IMR-90 (cell line): ENCODE measurements around the gene PRRG1. TPM values are rescaled to one million over a fixed set of nuclear protein-coding genes. Genes with fewer than 3 reads are reported as not detected.

Experiments
- ATAC-seq: fragments of 200-7000 bp; cut with Tn5 transposase; 2 replicates; pipeline ENCODE4 v1.9.1; 2020; ENCODE audit warnings: low read depth, mild to moderate bottlenecking, moderate library complexity
- BruUV-seq: library from RNA; stranded (reverse); fragments of 400-500 nt; replicated peaks from 2 replicates; lab custom pipeline; 2021; lab: Mats Ljungman, UMichigan
- CTCF ChIA-PET: fragments of 300-600 bp; formaldehyde crosslinking; extraction: SDS; loops from one replicate; lab custom pipeline; 2021; ENCODE audit warnings: antibody characterized with exemption; lab: Yijun Ruan, JAX
- POLR2A ChIA-PET: fragments of 300-600 bp; sonication (Branson Sonifier 250); formaldehyde crosslinking; loops from one replicate; lab custom pipeline; 2022; ENCODE audit warnings: antibody characterized with exemption; ENCODE audit not compliant: unreplicated experiment; lab: Charles Lee
- DNase-seq: peaks from one replicate; pipeline ENCODE4 v3.0.0; 2013
- H2AFZ ChIP-seq: replicated peaks from 2 replicates; pipeline ENCODE3; 2013; ENCODE audit warnings: low read length, mild to moderate bottlenecking; ENCODE audit not compliant: poor library complexity
- H2AK5ac ChIP-seq: 2 replicates; pipeline ENCODE4 v1.6.1; 2013; ENCODE audit warnings: low read depth, low read length, inconsistent platforms
- H2AK9ac ChIP-seq: replicated peaks from 2 replicates; pipeline ENCODE3; 2013; ENCODE audit warnings: mild to moderate bottlenecking, low read depth, low read length, moderate library complexity; ENCODE audit not compliant: poor library complexity
- H2BK120ac ChIP-seq: 2 replicates; pipeline ENCODE4 v1.6.1; 2013; ENCODE audit warnings: low read depth, low read length, inconsistent platforms
- H2BK15ac ChIP-seq: 3 replicates; pipeline ENCODE4 v1.6.1; 2013; ENCODE audit warnings: low read depth, low read length, inconsistent platforms
- H2BK20ac ChIP-seq: 2 replicates; pipeline ENCODE4 v1.6.1; 2013; ENCODE audit warnings: low read depth, mild to moderate bottlenecking, inconsistent platforms, low read length, moderate library complexity
- H2BK5ac ChIP-seq: 2 replicates; pipeline ENCODE4 v1.6.1; 2013; ENCODE audit warnings: mild to moderate bottlenecking, low read depth, low read length, inconsistent platforms; ENCODE audit not compliant: poor library complexity, severe bottlenecking
- H3K14ac ChIP-seq: replicated peaks from 2 replicates; pipeline ENCODE4 v1.6.1; 2013; ENCODE audit warnings: low read depth, low read length, inconsistent platforms
- H3K18ac ChIP-seq: 2 replicates; pipeline ENCODE4 v1.6.1; 2013; ENCODE audit warnings: low read depth, low read length, control low read depth
- H3K23ac ChIP-seq: 2 replicates; pipeline ENCODE4 v1.6.1; 2013; ENCODE audit warnings: low read depth, low read length, inconsistent platforms
- H3K27ac ChIP-seq: 2 replicates; pipeline ENCODE4 v1.5.1; 2013; ENCODE audit warnings: mild to moderate bottlenecking, control low read depth, low read length; ENCODE audit not compliant: insufficient read depth
- H3K27me3 ChIP-seq: 2 replicates; pipeline ENCODE4 v1.6.1; 2013; ENCODE audit warnings: low read length; ENCODE audit not compliant: control insufficient read depth, insufficient read depth
- H3K36me3 ChIP-seq: 2 replicates; pipeline ENCODE4 v1.6.1; 2013; ENCODE audit warnings: low read length, mixed read lengths; ENCODE audit not compliant: control insufficient read depth, insufficient read depth
- H3K4ac ChIP-seq: 2 replicates; pipeline ENCODE4 v1.6.1; 2013; ENCODE audit warnings: low read depth, low read length, inconsistent platforms
- H3K4me1 ChIP-seq: 2 replicates; pipeline ENCODE4 v1.6.1; 2013; ENCODE audit warnings: low read length, mixed read lengths; ENCODE audit not compliant: control insufficient read depth, insufficient read depth
- H3K4me2 ChIP-seq: 2 replicates; pipeline ENCODE4 v1.6.1; 2013; ENCODE audit warnings: low read depth, mild to moderate bottlenecking, control low read depth, low read length, moderate library complexity
- H3K4me3 ChIP-seq: 2 replicates; pipeline ENCODE4 v1.5.1; 2013; ENCODE audit warnings: low read depth, mild to moderate bottlenecking, control low read depth, low read length, moderate library complexity; ENCODE audit not compliant: insufficient read depth
- H3K56ac ChIP-seq: 2 replicates; pipeline ENCODE4 v1.6.1; 2013; ENCODE audit warnings: low read length, inconsistent platforms; ENCODE audit not compliant: insufficient read depth; ENCODE audit errors: extremely low read depth
- H3K79me1 ChIP-seq, 2 experiments: 2 replicates each; pipeline ENCODE4 v1.6.1; 2013; ENCODE audit warnings: low read length in 2 of 2, inconsistent platforms in 1 of 2, low read depth in 1 of 2
- H3K9ac ChIP-seq: 2 replicates; pipeline ENCODE4 v1.6.1; 2013; ENCODE audit warnings: low read depth, low read length, control low read depth
- H3K9me1 ChIP-seq: 2 replicates; pipeline ENCODE4 v1.6.1; 2013; ENCODE audit warnings: low read length, inconsistent platforms; ENCODE audit not compliant: insufficient read depth
- H3K9me3 ChIP-seq: 2 replicates; pipeline ENCODE4 v1.6.1; 2013; ENCODE audit warnings: low read length; ENCODE audit not compliant: control insufficient read depth, insufficient read depth
- H4K20me1 ChIP-seq: 2 replicates; pipeline ENCODE4 v1.6.1; 2013; ENCODE audit warnings: low read length, inconsistent platforms; ENCODE audit not compliant: insufficient read depth
- H4K5ac ChIP-seq: 2 replicates; pipeline ENCODE4 v1.6.1; 2013; ENCODE audit warnings: mild to moderate bottlenecking, low read depth, low read length, control low read depth
- H4K8ac ChIP-seq, 2 experiments: 2 replicates each; pipeline ENCODE4 v1.6.1; 2013; ENCODE audit warnings: low read depth in 2 of 2, low read length in 2 of 2, control low read depth in 1 of 2, inconsistent platforms in 1 of 2
- H4K91ac ChIP-seq: 2 replicates; pipeline ENCODE4 v1.6.1; 2013; ENCODE audit warnings: low read depth, low read length, inconsistent platforms; ENCODE audit not compliant: insufficient read depth
- BHLHE40 ChIP-seq: fragments of 150-350 bp; IDR thresholded peaks from 2 replicates; pipeline ENCODE4 v1.6.1; 2016; ENCODE audit warnings: mild to moderate bottlenecking, low read depth, low read length
- CEBPB ChIP-seq: IDR thresholded peaks from 2 replicates; pipeline ENCODE4 v1.6.1; 2012; ENCODE audit warnings: low read depth, low read length, improper control_type of control experiment
- CHD1 ChIP-seq: IDR thresholded peaks from 2 replicates; pipeline ENCODE4 v1.6.1; 2012; ENCODE audit warnings: low read depth, low read length, improper control_type of control experiment
- FOS ChIP-seq: fragments of 150-350 bp; IDR thresholded peaks from 2 replicates; pipeline ENCODE4 v1.6.1; 2016; ENCODE audit warnings: low read depth, low read length
- MAFK ChIP-seq: IDR thresholded peaks from 2 replicates; pipeline ENCODE4 v1.6.1; 2012; ENCODE audit warnings: low read depth, low read length, improper control_type of control experiment
- MXI1 ChIP-seq: IDR thresholded peaks from 2 replicates; pipeline ENCODE4 v1.6.1; 2012; ENCODE audit warnings: low read depth, mild to moderate bottlenecking, low read length, moderate library complexity, borderline replicate concordance
- POLR2A ChIP-seq: IDR thresholded peaks from 2 replicates; pipeline ENCODE4 v1.6.1; 2012; ENCODE audit warnings: mild to moderate bottlenecking, low read depth, low read length
- RCOR1 ChIP-seq: IDR thresholded peaks from 2 replicates; pipeline ENCODE4 v1.6.1; 2012; ENCODE audit warnings: mild to moderate bottlenecking, low read length, improper control_type of control experiment; ENCODE audit not compliant: insufficient replicate concordance
- WGBS, 2 experiments: methylation state at CpG; one replicate each; pipeline versions ENCODE4 v1.1.5 to v1.1.7; 2013; ENCODE audit warnings: missing lambda C conversion rate in 2 of 2; ENCODE audit not compliant: insufficient read length in 1 of 2; ENCODE audit errors: extremely low coverage in 2 of 2; 5-methylcytosine and 5-hydroxymethylcytosine counted together
- dilution Hi-C: fragments of 300-500 bp; cut with HindIII; formaldehyde crosslinking; loops from one replicate; pipeline ENCODE4 v1.14.3; 2018; ENCODE audit warnings: low sequenced_read_pairs; ENCODE audit not compliant: unreplicated experiment
- in situ Hi-C: fragments of 300-500 bp; cut with MboI; formaldehyde crosslinking; loops from 3 replicates; pipeline ENCODE4 v1.14.3; 2019; ENCODE audit warnings: low sequenced_read_pairs, inconsistent platforms, mixed read lengths
- intact Hi-C: fragments of 100-400 bp; cut with micrococcal nuclease; formaldehyde crosslinking; loops from 2 replicates; pipeline ENCODE4 v1.10.0; 2022
- polyA plus RNA-seq, 3 experiments: library from polyadenylated mRNA; depleted of rRNA; stranded (reverse); fragments of >200 nt; gene quantifications; 2 replicates each; pipeline ENCODE4 v1.2.3, GENCODE V29; 2012; ENCODE audit warnings: low replicate concordance in 1 of 3
- total RNA-seq: library from RNA; depleted of rRNA; stranded (reverse); fragments of >200 nt; gene quantifications from 2 replicates; pipeline ENCODE4 v1.2.3, GENCODE V29; 2012
- TF ChIP-seq, protein P1 (sequence below): fragments of 150-350 bp; IDR thresholded peaks from 2 replicates; pipeline ENCODE4 v1.6.1; 2016; ENCODE audit warnings: low read depth, mild to moderate bottlenecking, low read length, moderate library complexity, borderline replicate concordance

Gene PRRG1
- total and polyA plus RNA-seq, 2 of the 4 experiments (the other 2 are of a cell fraction), result 9.0 to 11.1 TPM

DNA sequence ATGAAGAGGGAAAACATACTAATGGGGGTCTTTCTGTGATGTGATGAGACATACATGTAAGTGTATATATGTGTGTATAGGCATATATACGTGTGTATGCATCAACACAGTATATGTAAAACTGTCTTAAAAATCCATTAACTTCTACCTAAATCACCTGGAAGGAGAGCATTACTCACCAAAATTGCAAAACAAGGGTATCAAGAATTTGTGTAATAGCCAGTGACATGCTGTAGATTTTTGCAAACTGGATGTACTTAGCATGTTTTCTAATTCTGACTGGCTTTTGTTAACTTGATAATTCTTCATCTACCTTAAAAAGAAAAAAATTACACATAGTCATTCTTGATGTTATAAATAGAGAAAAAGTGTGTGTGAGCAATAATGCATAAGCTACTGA, 104.7 kb downstream of the PRRG1 start:
- Histone ChIP-seq H2AK9ac (no peak overlapping the region), H4K5ac (no peak overlapping the region), H3K18ac (no peak overlapping the region), H3K4ac (no peak overlapping the region), H3K9me1 (no peaks in the 10 kb centered on the region; the same call in 1 of the 2 replicates), H3K4me3 (no peak overlapping the region), H4K20me1 (no peaks in the 10 kb centered on the region), H3K36me3 (peaks cover 3% of the 10 kb centered on the region; the same call in 1 of the 2 replicates), H2AFZ (no peak overlapping the region), H2BK20ac (no peak overlapping the region), H3K9ac (no peak overlapping the region), H2AK5ac (no peak overlapping the region), H2BK5ac (no peak overlapping the region), H3K56ac (no peak overlapping the region), H2BK120ac (no peak overlapping the region), H2BK15ac (no peak overlapping the region), H3K9me3 (no peaks in the 10 kb centered on the region), H4K91ac (no peak overlapping the region), H3K27ac (no peak overlapping the region), H3K79me1 (no peaks in the 10 kb centered on the region; a peak in 1 of 4 replicates), H3K23ac (no peak overlapping the region), H3K4me2 (no peak overlapping the region), H3K27me3 (no peaks in the 10 kb centered on the region), H4K8ac (no peak overlapping the region), H3K4me1 (no peaks in the 10 kb centered on the region; the same call in 1 of the 2 replicates), H3K14ac (no peak overlapping the region)
- DNase-seq (no peak), ATAC-seq (no peak)
- WGBS, 2 experiments, result no CpG with 5 or more reads among the region's 1 CpG
- POLR2A ChIA-PET, result no interaction called here
- dilution Hi-C loops, result no loop called here
- BruUV-seq, result no TSS peak
- intact Hi-C loops, result no loop called here
- in situ Hi-C loops, result no loop called here
- no peak for TF ChIP-seq MAFK
- no peak for TF ChIP-seq MXI1
- TF ChIP-seq RCOR1, result no peak
- no peak for TF ChIP-seq CHD1
- TF ChIP-seq FOS, result no peak
- no peak for TF ChIP-seq POLR2A
- TF ChIP-seq CEBPB, result peak; percentile 6; the same call in 1 of the 2 replicates
- no peak for TF ChIP-seq BHLHE40
- TF ChIP-seq, protein P1, sequence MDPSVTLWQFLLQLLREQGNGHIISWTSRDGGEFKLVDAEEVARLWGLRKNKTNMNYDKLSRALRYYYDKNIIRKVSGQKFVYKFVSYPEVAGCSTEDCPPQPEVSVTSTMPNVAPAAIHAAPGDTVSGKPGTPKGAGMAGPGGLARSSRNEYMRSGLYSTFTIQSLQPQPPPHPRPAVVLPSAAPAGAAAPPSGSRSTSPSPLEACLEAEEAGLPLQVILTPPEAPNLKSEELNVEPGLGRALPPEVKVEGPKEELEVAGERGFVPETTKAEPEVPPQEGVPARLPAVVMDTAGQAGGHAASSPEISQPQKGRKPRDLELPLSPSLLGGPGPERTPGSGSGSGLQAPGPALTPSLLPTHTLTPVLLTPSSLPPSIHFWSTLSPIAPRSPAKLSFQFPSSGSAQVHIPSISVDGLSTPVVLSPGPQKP, result no peak
- CTCF ChIA-PET, result interaction anchor here (0.6 kb wide), 1 partner anchor 104 kb away, joined by 3 read pairs; no protein-coding TSS in a partner anchor
